ENCODE data around the gene FHAD1.

Gene FHAD1

GRCh38 chr1:15255582-15256149, 8.6 kb downstream of the FHAD1 start:
- H3K36me3 Mint-ChIP-seq = no peaks in the 10 kb centered on the region
- H3K27me3 Mint-ChIP-seq = peaks cover 36% of the 10 kb centered on the region
- no peaks in the 10 kb centered on the region for H3K9me3 Mint-ChIP-seq
- H3K27ac Mint-ChIP-seq = no peak overlapping the region
- no peak overlapping the region for H3K4me3 Mint-ChIP-seq
- ATAC-seq = no peak
- H3K4me1 Mint-ChIP-seq = peaks cover 6% of the 10 kb centered on the region

- no peaks in the 10 kb centered on the region for H3K36me3 Mint-ChIP-seq
- no peaks in the 10 kb centered on the region for H3K9me3 Mint-ChIP-seq
- H3K4me1 Mint-ChIP-seq = peaks cover 13% of the 10 kb centered on the region
- peaks cover 44% of the 10 kb centered on the region for H3K27me3 Mint-ChIP-seq
- H3K4me3 Mint-ChIP-seq = no peak overlapping the region
- H3K27ac Mint-ChIP-seq = no peak overlapping the region
- ATAC-seq = no peak
These were observed 9.6 kb downstream of the FHAD1 start for GRCh38 chr1:15256584-15256983.

- peaks cover 20% of the 10 kb centered on the region for H3K4me1 Mint-ChIP-seq
- H3K9me3 Mint-ChIP-seq = no peaks in the 10 kb centered on the region
- peaks cover 48% of the 10 kb centered on the region for H3K27me3 Mint-ChIP-seq
These were observed 10.3 kb downstream of the FHAD1 start for GRCh38 chr1:15257309-15257708.

GRCh38 chr1:15258833-15259621, 12.0 kb downstream of the FHAD1 start:
- H3K9me3 Mint-ChIP-seq = no peaks in the 10 kb centered on the region
- ATAC-seq = no peak

More at GRCh38 chr1:15257309-15257708, 10.3 kb downstream of the FHAD1 start:
- Mint-ChIP-seq H3K4me3 (no peak overlapping the region), H3K27ac (no peak overlapping the region), H3K36me3 (no peaks in the 10 kb centered on the region)
- ATAC-seq = no peak

GRCh38 chr1:15259622-15260007, 12.6 kb downstream of the FHAD1 start:
- no peaks in the 10 kb centered on the region for H3K36me3 Mint-ChIP-seq
- H3K4me3 Mint-ChIP-seq = no peak overlapping the region
- no peak for ATAC-seq
- H3K4me1 Mint-ChIP-seq = peaks cover 19% of the 10 kb centered on the region
- H3K9me3 Mint-ChIP-seq = peaks cover 1% of the 10 kb centered on the region
- no peak overlapping the region for H3K27ac Mint-ChIP-seq
- H3K27me3 Mint-ChIP-seq = peaks cover 64% of the 10 kb centered on the region

More at GRCh38 chr1:15258833-15259621, 12.0 kb downstream of the FHAD1 start:
- Mint-ChIP-seq H3K27me3 (peaks cover 58% of the 10 kb centered on the region), H3K36me3 (no peaks in the 10 kb centered on the region), H3K4me3 (no peak overlapping the region), H3K27ac (no peak overlapping the region), H3K4me1 (peaks cover 19% of the 10 kb centered on the region)

GRCh38 chr1:15260418-15261154, 13.6 kb downstream of the FHAD1 start:
- H3K27me3 Mint-ChIP-seq = peaks cover 65% of the 10 kb centered on the region
- no peak for ATAC-seq

GRCh38 chr1:15261155-15262002, 14.4 kb downstream of the FHAD1 start:
- H3K9me3 Mint-ChIP-seq = peaks cover 5% of the 10 kb centered on the region
- peaks cover 67% of the 10 kb centered on the region for H3K27me3 Mint-ChIP-seq
- peaks cover 19% of the 10 kb centered on the region for H3K4me1 Mint-ChIP-seq
- ATAC-seq = peak; percentile 63
- no peaks in the 10 kb centered on the region for H3K36me3 Mint-ChIP-seq
- no peak overlapping the region for H3K27ac Mint-ChIP-seq
- H3K4me3 Mint-ChIP-seq = peak overlapping the region; percentile 55

More at GRCh38 chr1:15260418-15261154, 13.6 kb downstream of the FHAD1 start:
- no peak overlapping the region for H3K27ac Mint-ChIP-seq
- H3K9me3 Mint-ChIP-seq = peaks cover 3% of the 10 kb centered on the region
- H3K36me3 Mint-ChIP-seq = no peaks in the 10 kb centered on the region
- peaks cover 19% of the 10 kb centered on the region for H3K4me1 Mint-ChIP-seq
- no peak overlapping the region for H3K4me3 Mint-ChIP-seq

- no peak for ATAC-seq
- Mint-ChIP-seq H3K4me3 (no peak overlapping the region), H3K27me3 (peaks cover 73% of the 10 kb centered on the region), H3K36me3 (no peaks in the 10 kb centered on the region), H3K4me1 (peaks cover 19% of the 10 kb centered on the region), H3K27ac (no peak overlapping the region), H3K9me3 (peaks cover 7% of the 10 kb centered on the region)
These were observed 15.0 kb downstream of the FHAD1 start for GRCh38 chr1:15262003-15262377.

- ATAC-seq = no peak
- peaks cover 7% of the 10 kb centered on the region for H3K9me3 Mint-ChIP-seq
- H3K4me3 Mint-ChIP-seq = no peak overlapping the region
- H3K27me3 Mint-ChIP-seq = peaks cover 69% of the 10 kb centered on the region
- peaks cover 19% of the 10 kb centered on the region for H3K4me1 Mint-ChIP-seq
- no peak overlapping the region for H3K27ac Mint-ChIP-seq
- no peaks in the 10 kb centered on the region for H3K36me3 Mint-ChIP-seq
These were observed 15.7 kb downstream of the FHAD1 start for GRCh38 chr1:15262706-15263105.

GRCh38 chr1:15264769-15265168, 17.7 kb downstream of the FHAD1 start:
- Mint-ChIP-seq H3K4me3 (no peak overlapping the region), H3K36me3 (no peaks in the 10 kb centered on the region), H3K4me1 (peaks cover 19% of the 10 kb centered on the region), H3K9me3 (peaks cover 10% of the 10 kb centered on the region), H3K27ac (no peak overlapping the region), H3K27me3 (peaks cover 64% of the 10 kb centered on the region)
- no peak for ATAC-seq

GRCh38 chr1:15271196-15271595, 24.2 kb downstream of the FHAD1 start:
- Mint-ChIP-seq H3K36me3 (no peaks in the 10 kb centered on the region), H3K27ac (no peak overlapping the region), H3K4me1 (peaks cover 4% of the 10 kb centered on the region), H3K4me3 (no peak overlapping the region), H3K9me3 (peaks cover 6% of the 10 kb centered on the region), H3K27me3 (peaks cover 50% of the 10 kb centered on the region)
- no peak for ATAC-seq

- ATAC-seq = peak; percentile 58
- no peak overlapping the region for H3K27ac Mint-ChIP-seq
- peaks cover 4% of the 10 kb centered on the region for H3K4me1 Mint-ChIP-seq
- H3K4me3 Mint-ChIP-seq = no peak overlapping the region
- H3K9me3 Mint-ChIP-seq = peaks cover 3% of the 10 kb centered on the region
- H3K36me3 Mint-ChIP-seq = no peaks in the 10 kb centered on the region
- peaks cover 48% of the 10 kb centered on the region for H3K27me3 Mint-ChIP-seq
These were observed 25.2 kb downstream of the FHAD1 start for GRCh38 chr1:15272009-15272781.

- Mint-ChIP-seq H3K4me3 (no peak overlapping the region), H3K36me3 (no peaks in the 10 kb centered on the region), H3K27me3 (peaks cover 46% of the 10 kb centered on the region), H3K4me1 (peaks cover 4% of the 10 kb centered on the region), H3K27ac (no peak overlapping the region), H3K9me3 (peaks cover 3% of the 10 kb centered on the region)
- no peak for ATAC-seq
These were observed 25.7 kb downstream of the FHAD1 start for GRCh38 chr1:15272782-15273127.

GRCh38 chr1:15273274-15273673, 26.3 kb downstream of the FHAD1 start:
- no peak overlapping the region for H3K27ac Mint-ChIP-seq
- H3K9me3 Mint-ChIP-seq = peaks cover 3% of the 10 kb centered on the region
- H3K4me1 Mint-ChIP-seq = peaks cover 4% of the 10 kb centered on the region
- ATAC-seq = no peak
- H3K27me3 Mint-ChIP-seq = peaks cover 46% of the 10 kb centered on the region
- no peaks in the 10 kb centered on the region for H3K36me3 Mint-ChIP-seq
- no peak overlapping the region for H3K4me3 Mint-ChIP-seq

Measured in stimulated activated memory B cell treated with anti-CD40 and anti-IgM and Interleukin-4, amounts not matched to agents 10 μg/mL and 1 μg/mL and 100 μg/mL, for 72 hours (primary cell).